ENCODE results near the gene TNNI2. TPM values are rescaled to one million over a fixed set of nuclear protein-coding genes. Genes with fewer than 3 reads are reported as not detected.
A peak's percentile ranks its signal among the peaks of the same experiment; 100 is the strongest.

Gene TNNI2
- total and polyA plus RNA-seq, 10 of the 15 experiments (the other 5 are each of a cell fraction or from before 2014, with no cell fraction given): 0.14 to 0.79 (median 0.37) TPM; not detected in 4

- no peak for TF ChIP-seq NRF1 (conservative IDR thresholded peaks at IDR 0.05; ENCODE audit: low read depth, low read length)
- TF ChIP-seq TAF1 (IDR thresholded peaks at IDR 0.05; ENCODE audit: borderline replicate concordance, low read depth, low read length): no peak
- TF ChIP-seq ZNF384 (IDR thresholded peaks at IDR 0.05; ENCODE audit: borderline replicate concordance, low read depth, low read length): no peak; the same call in 1 of the 2 replicates
- TF ChIP-seq ZBED1 (IDR thresholded peaks at IDR 0.05; ENCODE audit: borderline replicate concordance): no peak
- TF ChIP-seq POU2F2 (IDR thresholded peaks at IDR 0.05; ENCODE audit: borderline replicate concordance, low read depth, low read length): no peak
- TF ChIP-seq HDAC2 (IDR thresholded peaks at IDR 0.05): no peak
- no peak for TF ChIP-seq PBX3 (IDR thresholded peaks at IDR 0.05; ENCODE audit: insufficient replicate concordance, low read depth, low read length)
- peak in 1 of 2 experiments; percentile 86; a peak in 2 of 4 replicates for TF ChIP-seq ETV6 (conservative IDR thresholded peaks at IDR 0.05 in 1 of 2, IDR thresholded peaks at IDR 0.05 in 1 of 2; ENCODE audit: borderline replicate concordance in 1 of 2, low read depth in 1 of 2)
- TF ChIP-seq SMARCA5 (IDR thresholded peaks at IDR 0.05): no peak
- no peak for TF ChIP-seq SRF (IDR thresholded peaks at IDR 0.05; ENCODE audit: low read depth in 2 of 2, low read length in 2 of 2)
- no peak for TF ChIP-seq BCLAF1 (IDR thresholded peaks at IDR 0.05)
- 0 out of 2 replicates have a peak, but pooled peaks have one; percentile 62 for TF ChIP-seq DPF2 (IDR thresholded peaks at IDR 0.05)
- TF ChIP-seq NR2F1 (conservative IDR thresholded peaks at IDR 0.05): peak; percentile 90
- TF ChIP-seq CEBPB (IDR thresholded peaks at IDR 0.05; ENCODE audit: borderline replicate concordance in 1 of 2, low read depth in 2 of 2, low read length in 2 of 2): no peak
- no peak for TF ChIP-seq MLLT1 (IDR thresholded peaks at IDR 0.05)
- TF ChIP-seq JUNB (IDR thresholded peaks at IDR 0.05): no peak
- no peak for TF ChIP-seq HDAC6 (IDR thresholded peaks at IDR 0.05; ENCODE audit: unreplicated experiment)
- no peak for TF ChIP-seq STAT1 (conservative IDR thresholded peaks at IDR 0.05)
- TF ChIP-seq CHD2 (IDR thresholded peaks at IDR 0.05; ENCODE audit: borderline replicate concordance, low read depth, low read length): 0 out of 2 replicates have a peak, but pooled peaks have one; percentile 48
- no peak for TF ChIP-seq NKRF (conservative IDR thresholded peaks at IDR 0.05)
- no peak for TF ChIP-seq ATF3 (IDR thresholded peaks at IDR 0.05; ENCODE audit: borderline replicate concordance, extremely low read depth, low read depth, low read length)
Measured at GRCh38 chr11:1839924-1840779, 1.4 kb downstream of the TNNI2 start (continued).
